GM23338 (cell line): ENCODE results near the gene NFE2. TPM values are rescaled to one million over a fixed set of nuclear protein-coding genes. Genes with fewer than 3 reads are reported as not detected.
A peak's percentile ranks its signal among the peaks of the same experiment; 100 is the strongest.

Experiments used
- ETS1 ChIP-seq: IDR thresholded peaks from 2 replicates; pipeline ENCODE4 v1.6.1; 2016; ENCODE audit warnings: antibody characterized with exemption
- EZH2 ChIP-seq: fragments of 200-600 bp; sonication (generic); IDR thresholded peaks from one replicate; pipeline ENCODE4 v1.8.0; 2017; ENCODE audit warnings: antibody characterized with exemption, mild to moderate bottlenecking, low read depth; ENCODE audit not compliant: unreplicated experiment
- NANOG ChIP-seq: IDR thresholded peaks from 2 replicates; pipeline ENCODE4 v1.6.1; 2016; ENCODE audit warnings: antibody characterized with exemption, borderline replicate concordance
- POLR2AphosphoS5 ChIP-seq: IDR thresholded peaks from 2 replicates; pipeline ENCODE4 v1.6.1; 2016; ENCODE audit warnings: antibody characterized with exemption, low read depth
- STAT1 ChIP-seq: IDR thresholded peaks from one replicate; pipeline ENCODE4 v1.6.1; 2016; ENCODE audit warnings: antibody characterized with exemption; ENCODE audit not compliant: unreplicated experiment
- ZNF462 ChIP-seq: fragments of 250-450 bp; sonication (Bioruptor Pico); IDR thresholded peaks from 2 replicates; pipeline ENCODE4 v1.5.0; 2020; ENCODE audit warnings: mild to moderate bottlenecking, moderate library complexity
- polyA plus RNA-seq: library from polyadenylated mRNA; unstranded; fragments of >200 nt; fragmentation: Nextera tagmentation; extraction: Ambion mirVana; gene quantifications from 2 replicates; pipeline ENCODE4 v1.2.1, GENCODE V29; 2016
- total RNA-seq: library from RNA; depleted of rRNA; stranded (reverse); fragments of >200 nt; shearing (Covaris generic); gene quantifications from 2 replicates; pipeline ENCODE4 v1.2.3, GENCODE V29; 2014

Gene NFE2
- total and polyA plus RNA-seq, 2 experiments from 2014 or later, result 1.3 to 1.8 TPM

GRCh38 chr12:54280468-54281260 is 20.2 kb downstream of the NFE2 start, which contains the start of gene HNRNPA1 (continued):
- TF ChIP-seq ZNF462 (CRISPR knock-in tag) (no peak), ETS1 (peak; percentile 47; the same call in 1 of the 2 replicates), POLR2AphosphoS5 (peak; percentile 97), STAT1 (no peak), EZH2 (no peak), NANOG (no peak)
